Right lung (tissue), 5 donors: Measurements from ENCODE around the gene RPUSD4. TPM values are rescaled to one million over a fixed set of nuclear protein-coding genes. Genes with fewer than 3 reads are reported as not detected.
A peak's percentile ranks its signal among the peaks of the same experiment; 100 is the strongest.

Source experiments
- DNase-seq, 2 donors: peaks; one replicate each; pipeline ENCODE4 v3.0.0-alpha.2; 2013
- polyA plus RNA-seq, 5 donors: library from polyadenylated mRNA; unstranded; fragments of 120-200 nt; gene quantifications; one replicate each; pipeline versions ENCODE4 v1.2.1 to v1.2.3, GENCODE V29; 2013; ENCODE audit warnings: inconsistent platforms in 1 of 5, low replicate concordance in 1 of 5; ENCODE audit not compliant: insufficient read length in 5 of 5, insufficient read depth in 1 of 5

The RPUSD4 gene
- polyA plus RNA-seq, 5 donors = 38.1 to 48.4 (median 42.1) TPM

DNA sequence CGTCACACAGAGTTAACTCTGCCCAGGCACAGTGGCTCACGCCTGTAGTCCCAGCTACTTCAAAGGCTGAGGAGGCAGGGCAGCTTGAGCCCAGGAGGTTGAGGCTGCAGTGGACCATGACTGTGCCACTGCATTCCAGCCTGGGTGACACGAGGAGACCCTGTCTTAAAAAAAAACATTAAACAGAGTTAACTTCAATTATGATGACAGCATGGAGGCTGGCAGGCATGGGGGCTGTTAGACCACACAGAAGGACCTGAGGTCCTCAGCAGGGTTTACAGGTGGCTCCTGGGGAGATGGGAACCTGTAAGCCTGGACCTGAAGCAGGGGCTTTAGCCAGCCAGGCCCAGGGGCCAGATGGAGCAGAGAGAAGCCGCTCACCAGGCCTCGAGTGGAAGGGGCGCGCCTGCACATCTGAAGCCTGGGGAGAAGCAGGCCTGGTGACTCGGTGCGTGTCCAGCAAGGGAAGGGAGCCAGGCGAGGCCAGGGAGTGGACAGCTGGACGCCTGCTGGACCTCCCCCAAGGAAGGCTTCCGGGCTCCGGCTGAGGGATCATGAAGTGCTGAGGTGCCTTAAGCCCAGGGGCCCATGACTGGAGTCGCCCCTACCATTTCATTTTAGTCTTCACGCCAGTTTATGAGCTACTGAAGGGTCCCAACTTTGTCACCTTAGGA, 25.3 kb downstream of the RPUSD4 start:
- no peak for DNase-seq

DNA sequence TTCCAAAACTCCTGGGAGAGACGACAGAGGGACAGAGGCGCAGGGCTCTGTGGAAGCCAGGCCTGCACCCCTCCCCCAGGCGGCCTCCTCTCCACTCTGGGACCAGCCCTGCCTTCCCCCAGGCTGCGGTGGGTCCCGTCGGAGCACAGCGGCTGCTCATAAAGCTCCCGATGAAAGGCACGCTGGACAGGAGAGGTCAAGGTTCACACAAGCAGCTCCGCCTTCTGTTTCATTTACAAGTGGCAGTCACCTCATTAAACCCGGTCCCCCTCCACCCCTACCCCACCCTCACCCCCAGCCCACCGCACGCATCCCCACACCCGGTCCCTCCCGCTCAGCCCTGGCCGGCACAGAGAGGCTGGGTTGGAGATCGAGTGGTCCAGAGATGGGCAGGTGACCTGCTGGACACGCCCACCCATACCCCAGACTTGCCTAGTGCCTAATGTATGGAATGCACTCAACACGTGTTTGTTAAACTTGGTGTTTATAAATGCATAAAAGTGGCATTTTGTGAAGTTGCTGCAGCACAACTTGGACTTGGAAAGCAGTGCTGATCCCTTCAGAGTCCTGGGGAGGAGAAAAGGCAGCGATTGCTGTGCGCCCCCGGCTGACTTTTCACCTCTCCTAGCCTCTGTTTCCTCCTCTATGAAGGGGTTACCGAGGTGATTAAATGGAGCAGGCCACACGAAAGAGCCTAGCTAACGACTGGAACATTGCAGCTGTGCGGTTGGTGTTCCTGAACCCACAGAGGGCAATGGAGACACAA, 26.0 kb downstream of the RPUSD4 start:
- no peak for DNase-seq

DNA sequence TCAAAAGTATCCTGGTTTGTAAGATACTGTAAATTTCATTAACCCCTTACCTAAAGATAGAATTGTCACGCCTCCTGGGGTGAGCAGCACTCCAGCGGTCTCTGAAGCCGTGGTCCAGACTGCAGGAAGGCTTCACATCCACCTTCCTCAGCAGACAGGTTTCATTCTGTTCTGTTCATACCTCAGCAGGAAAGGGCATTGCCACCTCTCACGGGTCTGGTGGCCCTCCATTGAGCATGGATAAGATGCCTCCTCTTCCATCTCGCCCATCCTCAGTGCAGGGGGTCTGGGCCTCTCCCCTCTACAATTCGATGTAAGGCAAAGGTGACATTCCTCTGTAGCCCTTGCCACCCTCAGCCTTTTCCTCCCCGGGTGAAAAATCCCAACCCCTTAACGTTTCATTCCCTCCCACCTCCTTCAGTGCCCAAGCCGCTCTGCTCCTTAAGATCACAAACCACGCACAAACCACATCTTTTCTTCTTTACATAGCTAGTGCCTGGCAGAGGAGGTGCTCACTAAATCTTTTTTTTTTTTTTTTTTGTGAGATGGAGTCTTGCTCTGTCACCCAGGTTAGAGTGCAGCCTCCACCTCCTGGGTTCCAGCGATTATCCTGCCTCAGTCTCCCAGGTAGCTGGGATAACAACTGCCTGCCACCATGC, 28.5 kb downstream of the RPUSD4 start:
- no peak for DNase-seq

DNA sequence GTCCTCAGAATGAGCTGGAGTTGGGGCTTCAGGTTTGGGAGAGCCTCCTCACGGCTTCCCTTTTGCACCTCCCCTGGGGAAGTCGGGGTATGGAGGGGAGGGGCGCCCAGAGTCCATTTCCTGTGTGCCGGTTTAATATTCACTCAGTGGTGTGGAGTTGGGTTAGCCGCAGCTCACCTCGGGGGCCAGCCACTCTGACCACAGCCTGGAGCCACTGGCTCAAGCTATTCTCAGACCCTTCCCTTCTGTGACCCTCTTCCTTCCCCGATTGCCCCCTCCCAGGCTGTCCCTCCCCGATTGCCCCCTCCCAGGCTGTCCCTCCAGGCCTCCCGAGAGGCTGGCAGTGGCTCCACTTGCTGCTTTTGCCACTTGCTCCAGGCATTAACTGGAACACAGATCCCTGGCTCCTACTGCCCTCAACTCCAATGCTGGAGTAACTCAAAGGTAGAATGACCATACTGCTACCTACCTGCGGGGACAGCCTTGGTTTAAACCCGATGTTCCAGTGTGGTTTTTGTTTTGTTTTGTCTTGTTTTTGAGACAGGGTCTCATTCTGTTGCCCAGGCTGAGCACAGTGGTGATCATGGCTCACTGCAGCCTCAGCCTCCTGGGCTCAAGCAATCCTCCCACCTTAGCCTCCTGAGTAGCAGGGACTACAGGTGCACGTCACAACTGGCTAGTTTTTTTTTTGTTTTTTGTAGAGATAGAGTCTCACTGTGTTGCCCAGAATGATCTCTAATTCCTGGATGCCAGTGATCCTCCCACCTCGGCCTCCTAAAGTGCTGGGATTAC, 29.3 kb downstream of the RPUSD4 start:
- DNase-seq = no peak

DNA sequence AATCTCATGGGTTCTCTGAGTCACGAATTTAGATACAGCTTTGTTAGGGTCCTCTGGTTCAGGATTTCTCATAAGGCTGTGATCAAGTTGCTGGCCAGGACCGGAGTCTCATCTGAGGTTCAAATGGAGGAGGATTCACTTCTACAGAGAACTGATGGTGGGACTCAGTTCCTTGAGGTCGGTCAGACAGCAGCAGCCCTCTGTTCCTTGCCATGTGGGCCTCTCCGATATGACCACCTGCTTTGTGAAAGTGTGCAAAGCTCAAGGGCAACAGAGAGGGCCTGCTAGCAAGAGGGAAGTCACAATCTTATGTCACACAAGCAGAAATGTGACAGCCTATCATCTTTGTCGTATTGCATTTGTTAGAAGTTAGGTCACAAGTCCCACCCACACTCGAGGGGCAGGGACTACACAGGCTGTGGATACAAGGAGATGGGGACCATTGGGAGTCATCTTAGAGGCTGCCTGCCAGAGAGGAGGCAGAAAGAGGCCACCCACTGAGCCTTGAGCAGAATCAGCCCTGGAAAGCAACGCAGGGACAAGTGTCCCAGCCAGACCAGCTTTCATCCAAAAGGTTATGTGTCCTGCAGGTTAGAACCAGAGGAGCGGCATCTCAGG, 34.5 kb downstream of the RPUSD4 start:
- DNase-seq = no peak

DNA sequence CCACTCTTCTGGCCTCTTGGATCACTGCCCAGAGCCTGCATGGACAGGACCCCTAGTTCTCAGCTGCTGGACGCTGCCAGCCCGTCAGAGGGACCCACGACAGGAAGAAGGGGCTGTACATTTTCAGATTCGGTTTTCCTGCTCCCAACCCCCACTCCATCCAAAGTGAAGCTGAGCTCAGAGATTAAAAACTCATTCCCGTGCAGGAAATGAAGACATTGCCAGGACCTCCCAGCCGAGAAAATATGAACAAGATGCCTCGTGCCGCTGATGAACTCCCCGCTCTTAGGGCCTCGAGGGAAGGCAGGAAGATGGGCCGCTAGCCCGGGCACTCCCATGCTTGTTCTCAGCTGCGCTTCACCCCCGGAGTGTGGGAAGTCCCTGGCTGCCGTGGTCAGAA, 36.1 kb downstream of the RPUSD4 start:
- peak; percentile 73 to 77 for DNase-seq

DNA sequence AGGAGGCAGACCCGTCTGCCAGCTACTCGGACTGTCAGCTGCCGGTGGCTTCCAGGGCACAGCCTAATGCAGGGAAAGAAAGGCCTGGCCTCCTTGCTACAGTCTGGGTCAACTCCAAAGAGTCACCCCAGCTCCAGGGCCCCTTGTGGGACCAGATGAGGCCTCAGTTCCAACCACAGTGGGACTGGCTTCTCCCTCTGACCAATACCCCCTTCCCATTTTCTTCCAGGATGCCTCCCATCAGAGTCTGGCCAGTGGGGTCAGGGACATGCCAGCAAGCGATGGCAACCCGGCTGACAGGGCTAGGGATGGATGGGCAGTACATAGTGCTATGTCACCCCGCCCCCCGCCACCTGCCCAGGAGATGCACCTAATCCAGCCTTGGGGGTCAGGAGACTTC, 36.6 kb downstream of the RPUSD4 start:
- no peak for DNase-seq

DNA sequence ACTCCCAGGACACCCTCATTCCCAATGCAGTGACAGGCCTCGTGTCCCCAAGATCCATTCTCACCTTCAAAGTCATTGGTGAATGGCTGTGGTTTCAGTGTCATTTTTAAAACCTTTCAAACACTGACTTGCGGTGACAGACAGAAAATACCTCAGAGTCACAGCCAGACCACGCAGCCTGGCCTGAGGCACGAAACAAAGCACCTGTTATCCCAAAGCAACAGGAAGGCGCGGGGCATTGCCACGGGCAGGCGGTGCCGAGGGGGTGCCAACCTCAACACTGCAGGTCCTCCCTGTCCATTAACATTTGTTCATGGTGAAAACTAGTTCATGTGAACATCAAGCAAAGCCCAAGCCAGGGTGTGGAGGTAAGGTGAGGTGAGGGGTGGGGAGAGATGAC, 38.2 kb downstream of the RPUSD4 start:
- no peak for DNase-seq

DNA sequence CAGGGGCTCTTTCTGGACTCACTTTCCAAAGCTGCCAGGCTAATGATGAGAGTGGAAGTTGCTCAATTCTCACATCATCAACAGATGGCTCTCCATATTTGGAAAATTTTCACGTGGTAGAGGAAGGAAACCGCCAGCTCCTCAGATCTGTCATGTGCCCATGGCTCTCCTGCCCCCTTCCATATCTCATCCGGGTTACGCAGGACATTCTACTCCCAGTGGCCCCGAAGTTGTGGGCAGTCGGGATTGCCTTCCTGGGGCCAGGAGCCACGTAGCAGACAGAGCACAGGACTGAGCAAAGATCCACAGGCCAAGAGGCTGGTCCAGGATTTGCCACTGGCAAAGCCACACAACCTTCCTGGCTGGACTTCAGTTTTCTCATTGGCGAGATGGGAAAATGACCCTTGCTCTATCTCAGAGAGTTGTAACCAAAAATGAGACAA, 38.8 kb downstream of the RPUSD4 start:
- peak; percentile 70 to 83 for DNase-seq

DNA sequence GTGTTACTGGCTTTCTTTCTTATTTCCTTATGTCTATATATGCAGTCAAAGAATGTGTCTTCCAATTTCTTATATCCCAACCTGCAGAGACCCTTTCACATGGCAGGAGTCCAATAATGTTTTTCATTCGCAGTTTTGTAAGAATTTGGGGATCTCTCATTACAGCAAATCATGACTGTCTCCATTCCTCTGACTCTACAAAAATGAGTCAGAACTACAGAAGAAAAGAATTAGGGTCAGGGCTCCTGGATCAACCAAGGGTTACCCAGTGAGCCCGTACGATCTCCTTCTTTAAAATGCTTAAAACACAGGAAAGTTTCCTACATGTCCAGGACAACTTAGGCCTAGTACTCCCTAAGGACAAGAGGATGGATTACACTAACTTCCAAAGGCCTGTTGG, 42.2 kb downstream of the RPUSD4 start:
- DNase-seq = no peak

DNA sequence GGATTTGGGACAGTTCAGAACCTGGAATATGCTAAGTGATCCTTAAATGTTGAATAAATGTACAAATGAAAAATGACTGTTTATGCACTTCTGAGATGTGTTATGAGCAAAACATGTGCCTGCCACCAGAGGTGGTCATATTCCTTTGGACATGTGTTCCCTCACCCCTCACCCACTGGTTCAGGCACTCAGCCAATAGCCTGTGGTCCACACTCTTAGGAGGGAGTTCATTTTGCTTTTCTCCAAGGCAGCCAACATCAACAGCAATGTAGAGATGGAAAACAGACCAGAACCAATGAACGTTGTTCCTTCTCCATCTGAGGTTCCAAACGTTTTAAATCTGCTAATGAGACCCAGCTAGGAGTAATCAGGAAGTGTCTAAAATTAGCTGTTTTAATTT, 44.0 kb downstream of the RPUSD4 start:
- DNase-seq = no peak

DNA sequence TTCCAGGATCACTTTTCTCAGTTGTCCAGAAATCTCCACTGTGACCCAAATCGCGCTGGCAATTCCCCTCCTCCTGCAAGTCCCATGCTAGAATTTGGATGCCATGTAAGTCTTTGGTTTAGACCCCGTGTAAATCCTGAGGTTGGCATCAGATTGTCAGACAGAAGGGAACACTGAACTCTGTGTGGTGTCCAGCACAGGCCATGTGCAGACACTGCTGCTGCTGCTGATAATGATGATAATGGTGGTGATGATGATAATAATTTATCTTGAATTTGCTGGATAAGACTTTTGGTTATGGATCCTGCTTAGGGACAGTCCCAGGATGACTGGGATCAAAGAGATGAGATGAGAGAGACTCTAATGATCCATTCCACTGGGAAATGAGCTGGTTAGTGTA, 45.0 kb downstream of the RPUSD4 start:
- no peak for DNase-seq

DNA sequence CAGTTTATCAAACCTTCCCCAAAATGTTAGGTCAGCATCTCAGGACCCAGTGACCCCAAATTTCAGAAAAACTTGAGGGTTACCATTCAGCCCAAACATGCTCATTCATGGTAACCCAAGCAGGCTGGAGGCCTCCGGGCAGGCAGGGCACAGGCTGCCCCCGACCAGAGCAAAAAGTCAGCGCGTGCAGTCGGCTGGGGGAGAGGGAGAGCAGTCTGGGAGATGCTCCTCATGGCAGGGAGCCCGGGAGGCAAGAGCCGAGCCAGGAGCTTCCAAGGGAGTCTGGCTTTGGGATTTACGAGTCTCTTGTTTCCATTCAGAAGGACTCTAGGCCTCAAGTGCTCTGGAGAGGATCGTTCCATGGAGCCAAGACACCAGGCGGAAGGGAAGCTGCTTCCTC, 45.7 kb downstream of the RPUSD4 start:
- DNase-seq = no peak

DNA sequence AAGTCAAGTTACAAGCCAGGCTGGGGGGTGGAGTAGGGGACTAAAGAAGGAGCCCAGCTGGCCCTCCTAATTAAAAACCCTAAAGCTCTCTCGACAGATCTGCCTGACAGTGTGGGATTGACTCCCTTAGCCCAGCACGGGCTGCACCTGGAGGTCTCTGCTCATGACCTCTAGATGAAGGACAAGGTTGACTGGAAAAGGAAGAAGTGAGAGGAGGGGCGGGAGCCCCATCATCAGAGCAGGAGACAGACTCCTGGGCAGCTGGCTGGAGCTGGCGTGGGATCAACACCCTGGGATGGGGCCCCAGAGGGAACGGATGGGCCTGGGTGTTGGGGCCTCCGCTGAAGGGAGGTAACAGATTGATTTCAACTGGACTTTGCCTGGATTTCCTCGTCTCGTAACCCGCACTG, 46.1 kb downstream of the RPUSD4 start:
- DNase-seq = no peak

DNA sequence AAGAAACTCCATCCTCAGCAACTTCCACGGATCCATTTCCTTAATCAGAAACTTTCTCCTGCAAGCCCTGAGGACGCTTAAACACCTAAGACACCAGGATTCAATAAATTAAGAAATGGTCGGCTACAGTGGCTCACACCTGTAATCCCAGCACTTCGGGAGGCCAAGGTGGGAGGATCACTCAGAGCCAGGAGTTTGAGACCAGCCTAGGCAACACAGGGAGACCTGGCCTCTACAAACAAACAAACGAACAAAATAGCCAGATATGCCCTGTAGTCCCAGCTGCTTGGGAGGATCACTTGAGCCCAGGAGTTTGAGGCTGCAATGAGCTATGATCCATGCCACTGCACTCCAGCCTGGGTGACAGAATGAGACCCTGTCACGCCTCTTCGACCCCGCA, 46.7 kb downstream of the RPUSD4 start:
- DNase-seq = no peak

DNA sequence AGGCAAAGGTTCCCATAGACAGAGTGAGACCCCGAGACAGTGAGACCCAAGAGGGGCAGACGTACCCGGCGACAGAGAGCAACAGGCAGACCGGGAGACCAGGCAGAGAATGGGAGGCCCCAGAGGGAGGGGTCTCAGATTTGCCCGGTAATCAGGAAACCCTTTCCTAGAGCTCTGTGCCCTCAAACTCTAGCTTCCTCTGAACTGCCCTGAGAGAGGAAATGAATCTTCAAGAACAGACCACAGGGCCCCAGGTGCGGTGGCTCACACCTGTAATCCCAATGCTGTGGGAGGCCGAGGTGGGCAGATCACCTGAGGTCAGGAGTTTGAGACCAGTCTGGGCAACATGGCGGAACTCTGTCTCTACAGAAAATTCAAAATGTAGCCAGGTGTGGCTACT, 47.7 kb downstream of the RPUSD4 start:
- no peak for DNase-seq

DNA sequence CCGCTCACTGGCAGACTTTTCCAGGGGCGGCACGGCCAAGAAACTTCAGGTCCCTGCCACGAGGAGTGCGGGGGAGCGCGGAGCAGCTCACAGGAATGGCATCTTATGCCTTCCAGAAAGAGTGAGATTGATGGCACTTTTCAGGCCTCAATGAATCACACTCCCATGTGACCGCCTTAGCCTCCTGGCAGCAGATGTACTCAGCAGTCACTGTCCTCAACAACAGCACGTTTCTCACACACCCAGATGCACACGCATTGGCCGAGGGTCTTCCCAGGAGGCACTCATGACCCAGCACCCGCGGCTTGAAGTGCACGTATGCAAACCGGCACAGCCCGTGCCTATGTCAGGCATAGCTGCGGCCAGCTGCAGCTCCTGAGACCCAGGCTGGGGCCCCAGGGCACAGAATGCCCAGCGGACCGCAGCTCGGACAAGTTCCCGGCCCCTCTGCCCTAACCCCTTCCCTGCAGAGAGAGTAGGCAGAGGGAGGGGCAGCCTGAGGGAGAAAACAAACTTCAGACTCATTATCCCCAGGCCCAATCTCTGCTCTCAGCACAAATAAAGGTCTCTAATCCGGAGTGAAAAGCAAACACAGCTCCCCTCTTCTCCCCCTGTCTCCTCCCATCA, 48.3 kb downstream of the RPUSD4 start:
- no peak for DNase-seq

DNA sequence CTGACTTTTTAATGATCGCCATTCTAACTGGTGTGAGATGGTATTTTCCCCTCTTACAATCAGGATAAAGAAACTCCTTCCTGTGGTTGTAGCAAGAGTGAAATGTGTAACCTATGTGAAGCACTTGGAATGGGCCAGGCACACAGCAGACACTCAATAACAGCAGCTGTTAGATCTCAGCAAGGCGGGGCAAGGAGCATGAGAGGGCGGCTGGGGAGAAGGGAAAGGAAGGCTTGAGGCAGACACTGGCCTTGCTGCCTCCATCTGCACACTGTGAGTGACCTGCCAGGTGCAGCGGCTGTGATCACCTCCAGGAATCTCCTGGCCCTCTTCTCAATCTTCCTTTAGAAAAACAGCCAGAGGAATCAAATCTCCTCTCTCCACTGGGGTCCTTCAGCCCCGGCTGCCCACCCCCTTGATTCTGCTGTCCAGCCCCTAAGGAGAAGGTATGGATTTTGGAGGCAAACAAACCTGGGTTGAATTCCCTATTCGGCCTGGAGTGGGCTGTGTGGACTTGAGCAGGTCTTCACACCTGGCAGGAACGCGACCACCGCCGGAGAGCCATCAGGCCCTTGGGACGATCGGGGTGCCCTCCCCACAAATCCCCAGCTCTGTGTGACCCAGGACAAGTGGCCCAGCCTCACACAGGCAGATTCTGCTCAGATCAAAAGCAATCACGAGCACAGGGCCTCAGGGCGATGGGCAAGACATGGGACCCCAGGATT, 49.0 kb downstream of the RPUSD4 start:
- no peak for DNase-seq

DNA sequence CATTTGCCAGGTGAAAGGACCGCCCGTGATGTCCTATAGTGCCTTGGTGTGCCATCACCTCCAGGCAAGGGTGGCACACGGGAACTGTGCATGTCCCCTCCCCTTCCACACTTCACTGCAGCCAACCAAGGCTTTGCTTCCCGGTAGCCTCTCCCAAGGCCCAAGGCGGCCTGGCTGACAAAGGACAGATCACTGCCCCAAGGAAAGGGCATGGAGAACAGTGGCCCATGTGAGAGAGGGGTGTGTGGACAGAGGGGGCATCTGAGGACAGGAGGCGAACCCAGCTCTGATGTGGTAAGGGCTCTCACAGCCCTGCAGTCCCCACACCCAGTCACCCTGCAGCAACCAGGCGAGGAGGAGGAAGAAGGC, 50.4 kb downstream of the RPUSD4 start:
- no peak for DNase-seq

DNA sequence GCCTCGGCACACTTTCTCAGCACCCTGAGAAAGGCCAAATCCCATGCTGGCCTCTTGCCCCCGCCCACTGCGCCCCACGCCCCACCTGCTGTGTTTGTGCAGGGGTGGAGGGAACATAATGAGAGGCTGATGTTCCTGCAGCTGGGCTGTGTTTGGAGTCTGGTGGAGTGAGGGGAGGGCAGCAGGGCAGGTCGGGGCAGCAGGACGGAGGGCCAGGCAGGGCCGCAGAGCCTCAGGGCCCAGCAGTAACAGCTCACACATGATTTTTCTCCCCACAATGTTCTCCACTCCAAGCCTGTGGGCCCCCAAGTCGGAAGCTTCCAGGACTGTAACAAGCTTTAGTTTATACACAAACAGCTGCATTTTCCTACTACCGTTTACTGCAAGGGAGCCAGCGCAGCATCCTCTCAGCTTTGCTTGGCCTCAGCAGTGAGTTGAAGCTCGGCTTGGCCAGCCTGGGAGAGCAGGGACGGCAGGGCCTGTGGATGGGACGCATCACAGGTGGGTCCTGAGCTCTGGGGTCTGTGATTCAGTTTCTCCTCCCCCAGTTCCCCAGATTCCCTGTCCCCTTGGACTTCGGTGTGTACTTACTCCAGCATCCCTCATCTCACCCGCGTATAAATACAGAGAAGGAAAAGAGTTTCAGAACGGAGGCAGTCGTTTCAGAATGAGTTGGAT, 51.0 kb downstream of the RPUSD4 start:
- DNase-seq = peak in 1 of 2 donors; percentile 45
